22Rv1 (cell line): ENCODE results near the gene RIIAD1.

ENCODE experiments used
- CTCF ChIP-seq: fragments of 450-650 bp; IDR thresholded peaks from 2 replicates; pipeline ENCODE4 v1.5.1; 2017; ENCODE audit warnings: mild to moderate bottlenecking
- ZFX ChIP-seq: fragments of 450-650 bp; IDR thresholded peaks from 2 replicates; pipeline ENCODE4 v1.6.1; 2017; ENCODE audit warnings: antibody characterized with exemption, borderline replicate concordance

- no peak for TF ChIP-seq CTCF
- TF ChIP-seq ZFX: no peak
These were observed 31.8 kb upstream of the RIIAD1 start for GRCh38 chr1:151689494-151689893.
